Natural killer cell (primary cell): ENCODE results near the gene LMTK2. TPM values are rescaled to one million over a fixed set of nuclear protein-coding genes. Genes with fewer than 3 reads are reported as not detected.

Experiments
- ATAC-seq, 3 donors: fragments of 150-1000 bp in 2 of 3; fragments of 200-7000 bp in 1 of 3; cut with Tn5 transposase; 1 replicate in 1 of 3; 2 replicates in 2 of 3; pipeline ENCODE4 v1.10.0; 2021; ENCODE audit warnings: mild to moderate bottlenecking in 2 of 3, moderate library complexity in 2 of 3
- DNase-seq, 2 donors: peaks; one replicate each; pipeline versions ENCODE4 v3.0.0 to v3.0.0-alpha.2; 2013 to 2021; ENCODE audit warnings: mixed read lengths in 1 of 2
- H3K27ac ChIP-seq: one replicate; pipeline ENCODE4 v1.5.1; 2013; ENCODE audit warnings: mild to moderate bottlenecking, low read length
- H3K27me3 ChIP-seq: one replicate; pipeline ENCODE4 v1.6.1; 2013; ENCODE audit warnings: low read length; ENCODE audit not compliant: control insufficient read depth, insufficient read depth
- H3K36me3 ChIP-seq: one replicate; pipeline ENCODE4 v1.6.1; 2013; ENCODE audit warnings: low read length; ENCODE audit not compliant: control insufficient read depth, insufficient read depth
- H3K4me1 ChIP-seq: one replicate; pipeline ENCODE4 v1.6.1; 2013; ENCODE audit warnings: low read length; ENCODE audit not compliant: control insufficient read depth, insufficient read depth
- H3K4me3 ChIP-seq: one replicate; pipeline ENCODE4 v1.5.1; 2013; ENCODE audit warnings: low read length
- H3K9me3 ChIP-seq: one replicate; pipeline ENCODE4 v1.6.1; 2013; ENCODE audit warnings: low read length; ENCODE audit not compliant: control insufficient read depth, insufficient read depth
- H3K27ac Mint-ChIP-seq, 2 donors: one replicate each; pipeline ENCODE4 v1.8.0; 2022; ENCODE audit warnings: mild to moderate bottlenecking in 2 of 2, mixed read lengths in 2 of 2, moderate library complexity in 1 of 2
- H3K27me3 Mint-ChIP-seq, 2 donors: one replicate each; pipeline ENCODE4 v1.8.0; 2022; ENCODE audit warnings: low read depth in 2 of 2, mixed read lengths in 2 of 2
- H3K36me3 Mint-ChIP-seq: one replicate; pipeline ENCODE4 v1.8.0; 2022; ENCODE audit warnings: mixed read lengths
- H3K4me1 Mint-ChIP-seq, 2 donors: one replicate each; pipeline ENCODE4 v1.8.0; 2022; ENCODE audit warnings: mixed read lengths in 2 of 2
- H3K4me3 Mint-ChIP-seq: one replicate; pipeline ENCODE4 v1.8.0; 2022; ENCODE audit warnings: mild to moderate bottlenecking, moderate library complexity, mixed read lengths
- H3K9me3 Mint-ChIP-seq, 2 donors: one replicate each; pipeline ENCODE4 v1.8.0; 2022; ENCODE audit warnings: mixed read lengths in 2 of 2
- WGBS: methylation state at CpG from one replicate; pipeline ENCODE4 v1.1.7; 2013; ENCODE audit warnings: missing lambda C conversion rate; ENCODE audit not compliant: insufficient coverage; 5-methylcytosine and 5-hydroxymethylcytosine counted together
- intact Hi-C: fragments of 100-400 bp; cut with micrococcal nuclease; formaldehyde crosslinking; loops from one replicate; pipeline ENCODE4 v1.14.2; 2022
- total RNA-seq, 4 donors: library from RNA; stranded (reverse); fragments of 120-200 nt in 1 of 4; gene quantifications; one replicate each; pipeline versions ENCODE4 v1.2.3 to v1.2.4, GENCODE V29; 2013 to 2022
- TF ChIP-seq, protein P1 (sequence below): fragments of 200-600 bp; IDR thresholded peaks from one replicate; pipeline ENCODE4 v1.8.0; 2022; ENCODE audit warnings: antibody characterized with exemption

LMTK2 gene
- total RNA-seq, 3 donors from 2014 or later (not counting 1 experiment from before 2014, with no cell fraction given) = 18.7 to 33.9 (median 26.6) TPM

- DNase-seq = no peak
- Histone ChIP-seq H3K27ac (no peak overlapping the region), H3K9me3 (no peaks in the 10 kb centered on the region), H3K36me3 (no peaks in the 10 kb centered on the region), H3K4me1 (peaks cover 10% of the 10 kb centered on the region), H3K4me3 (no peak overlapping the region), H3K27me3 (peaks cover 6% of the 10 kb centered on the region)
- H3K36me3 Mint-ChIP-seq = no peaks in the 10 kb centered on the region
- peaks cover 0 to 4% of the 10 kb centered on the region in 2 donors for H3K4me1 Mint-ChIP-seq
- no peaks in the 10 kb centered on the region for H3K9me3 Mint-ChIP-seq
- H3K4me3 Mint-ChIP-seq = peak overlapping the region; percentile 28
- TF ChIP-seq, protein P1, sequence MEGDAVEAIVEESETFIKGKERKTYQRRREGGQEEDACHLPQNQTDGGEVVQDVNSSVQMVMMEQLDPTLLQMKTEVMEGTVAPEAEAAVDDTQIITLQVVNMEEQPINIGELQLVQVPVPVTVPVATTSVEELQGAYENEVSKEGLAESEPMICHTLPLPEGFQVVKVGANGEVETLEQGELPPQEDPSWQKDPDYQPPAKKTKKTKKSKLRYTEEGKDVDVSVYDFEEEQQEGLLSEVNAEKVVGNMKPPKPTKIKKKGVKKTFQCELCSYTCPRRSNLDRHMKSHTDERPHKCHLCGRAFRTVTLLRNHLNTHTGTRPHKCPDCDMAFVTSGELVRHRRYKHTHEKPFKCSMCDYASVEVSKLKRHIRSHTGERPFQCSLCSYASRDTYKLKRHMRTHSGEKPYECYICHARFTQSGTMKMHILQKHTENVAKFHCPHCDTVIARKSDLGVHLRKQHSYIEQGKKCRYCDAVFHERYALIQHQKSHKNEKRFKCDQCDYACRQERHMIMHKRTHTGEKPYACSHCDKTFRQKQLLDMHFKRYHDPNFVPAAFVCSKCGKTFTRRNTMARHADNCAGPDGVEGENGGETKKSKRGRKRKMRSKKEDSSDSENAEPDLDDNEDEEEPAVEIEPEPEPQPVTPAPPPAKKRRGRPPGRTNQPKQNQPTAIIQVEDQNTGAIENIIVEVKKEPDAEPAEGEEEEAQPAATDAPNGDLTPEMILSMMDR = no peak
- WGBS = 92% methylated on average over 30 of the region's 30 CpGs
- no peak for ATAC-seq
- intact Hi-C loops = no loop called here
- H3K27ac Mint-ChIP-seq = no peak overlapping the region
- H3K27me3 Mint-ChIP-seq = no peaks in the 10 kb centered on the region
Measured at GRCh38 chr7:98212532-98213041, 105.9 kb downstream of the LMTK2 start.

- TF ChIP-seq, protein P1 = no peak
- H3K27ac Mint-ChIP-seq = no peak overlapping the region
- Histone ChIP-seq H3K4me1 (peaks cover 10% of the 10 kb centered on the region), H3K27ac (no peak overlapping the region), H3K27me3 (peaks cover 6% of the 10 kb centered on the region), H3K9me3 (no peaks in the 10 kb centered on the region), H3K4me3 (no peak overlapping the region), H3K36me3 (no peaks in the 10 kb centered on the region)
- H3K4me3 Mint-ChIP-seq = no peak overlapping the region
- no peaks in the 10 kb centered on the region for H3K9me3 Mint-ChIP-seq
- 87% methylated on average over 8 of the region's 8 CpGs for WGBS
- DNase-seq = no peak
- no peaks in the 10 kb centered on the region for H3K36me3 Mint-ChIP-seq
- intact Hi-C loops = no loop called here
- H3K4me1 Mint-ChIP-seq = peaks cover 3 to 9% of the 10 kb centered on the region in 2 donors
- H3K27me3 Mint-ChIP-seq = no peaks in the 10 kb centered on the region
- no peak for ATAC-seq
Measured at GRCh38 chr7:98213296-98213887, 106.7 kb downstream of the LMTK2 start.

DNA sequence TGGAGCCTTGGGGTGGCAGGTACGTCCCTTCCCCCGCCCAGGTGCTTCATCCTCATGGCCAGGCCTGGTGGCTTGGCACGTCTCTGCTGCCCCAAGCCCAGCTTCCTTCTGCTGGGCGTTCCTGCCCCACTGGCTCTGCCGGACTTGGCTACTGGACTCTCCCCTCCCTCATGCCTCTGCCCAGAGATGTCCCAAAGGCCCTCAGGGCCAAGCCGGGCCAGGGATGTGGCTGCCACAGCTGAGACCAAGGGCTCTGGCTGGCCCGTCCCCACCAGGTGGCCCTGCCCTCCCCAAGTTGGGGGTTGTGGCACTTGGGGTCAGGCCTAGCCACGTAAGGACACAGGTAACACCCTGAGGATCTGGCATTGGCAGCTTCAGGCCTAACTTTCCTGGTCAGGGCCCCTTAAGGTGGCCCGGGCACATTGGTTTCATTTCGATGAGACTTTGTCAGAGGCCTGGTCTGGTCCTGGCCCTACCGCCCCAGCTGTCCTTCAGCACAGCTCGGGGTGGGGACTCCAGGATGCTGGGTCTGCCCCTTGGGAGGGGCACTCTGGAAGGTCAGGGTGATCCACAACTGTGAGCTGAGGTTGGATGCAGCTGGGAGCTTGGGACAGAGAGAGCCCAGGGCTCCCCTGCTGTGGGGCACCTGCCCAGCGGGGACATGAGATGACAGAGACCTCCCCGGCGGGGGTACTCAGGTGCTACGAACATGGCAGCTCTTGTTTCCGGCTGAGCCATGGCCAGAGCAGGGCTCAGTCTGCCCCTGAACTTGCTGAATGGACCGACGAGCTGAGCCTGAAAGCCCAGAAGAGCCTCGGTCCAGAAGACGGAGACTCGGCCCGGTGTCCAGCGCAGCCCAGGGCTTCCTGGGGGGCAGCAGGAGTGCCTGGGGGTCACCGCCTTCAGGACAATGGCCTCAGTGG lies 107.5 kb downstream of the LMTK2 start:
- WGBS = 91% methylated on average over 25 of the region's 25 CpGs
- H3K36me3 ChIP-seq = no peaks in the 10 kb centered on the region
- no peaks in the 10 kb centered on the region for H3K9me3 ChIP-seq
- DNase-seq (no peak), ATAC-seq (no peak)
- Mint-ChIP-seq H3K27ac (no peak overlapping the region), H3K4me1 (peaks cover 8 to 16% of the 10 kb centered on the region in 2 donors), H3K9me3 (no peaks in the 10 kb centered on the region), H3K36me3 (no peaks in the 10 kb centered on the region), H3K27me3 (no peaks in the 10 kb centered on the region), H3K4me3 (no peak overlapping the region)
- peaks cover 10% of the 10 kb centered on the region for H3K4me1 ChIP-seq
- no peak overlapping the region for H3K27ac ChIP-seq
- TF ChIP-seq, protein P1 = no peak
- peaks cover 6% of the 10 kb centered on the region for H3K27me3 ChIP-seq
- intact Hi-C loops = no loop called here
- H3K4me3 ChIP-seq = no peak overlapping the region
